Panc1 (cell line): Measurements from ENCODE around the gene ADAMTS9. TPM values are rescaled to one million over a fixed set of nuclear protein-coding genes. Genes with fewer than 3 reads are reported as not detected.
A peak's percentile ranks its signal among the peaks of the same experiment; 100 is the strongest.

ENCODE experiments used
- ATAC-seq: fragments of 200-7000 bp; cut with Tn5 transposase; 2 replicates; pipeline ENCODE4 v1.9.1; 2020; ENCODE audit warnings: mild to moderate bottlenecking, moderate library complexity
- BruUV-seq: library from RNA; stranded (reverse); fragments of 400-500 nt; replicated peaks from 2 replicates; lab custom pipeline; 2021; lab: Mats Ljungman, UMichigan
- CTCF ChIA-PET: fragments of 300-600 bp; sonication (Branson Sonifier 250); formaldehyde crosslinking; loops from one replicate; lab custom pipeline; 2022; ENCODE audit warnings: antibody characterized with exemption; lab: Charles Lee
- POLR2A ChIA-PET: fragments of 300-600 bp; sonication (Branson Sonifier 250); formaldehyde crosslinking; loops from one replicate; lab custom pipeline; 2022; ENCODE audit warnings: antibody characterized with exemption; lab: Charles Lee
- DNase-seq: peaks from one replicate; pipeline ENCODE4 v3.0.0-alpha.2; 2010; ENCODE audit warnings: low read depth, low spot score
- H3K27ac ChIP-seq: 2 replicates; pipeline ENCODE4 v1.5.1; 2011; ENCODE audit warnings: mild to moderate bottlenecking, low read length, inconsistent platforms
- H3K27me3 ChIP-seq: fragments of 200-500 bp; sonication (Bioruptor generic); 2 replicates; pipeline ENCODE4 v1.6.0; 2014; ENCODE audit warnings: low read length, inconsistent platforms; ENCODE audit not compliant: control insufficient read depth, insufficient read depth
- H3K36me3 ChIP-seq: fragments of 200-500 bp; sonication (Bioruptor generic); 2 replicates; pipeline ENCODE4 v1.5.1; 2014; ENCODE audit warnings: inconsistent platforms, mild to moderate bottlenecking, low read length, moderate library complexity; ENCODE audit not compliant: control insufficient read depth, insufficient read depth
- H3K4me1 ChIP-seq: 2 replicates; pipeline ENCODE4 v1.5.1; 2011; ENCODE audit warnings: inconsistent platforms, mild to moderate bottlenecking, low read length, moderate library complexity; ENCODE audit not compliant: control insufficient read depth, insufficient read depth
- H3K4me3 ChIP-seq, 2 experiments: 2 replicates each; pipeline ENCODE4 v1.5.1; 2011 to 2012; ENCODE audit warnings: low read depth in 2 of 2, low read length in 2 of 2, mild to moderate bottlenecking in 2 of 2, inconsistent platforms in 1 of 2, moderate library complexity in 1 of 2
- H3K9me3 ChIP-seq: fragments of 200-500 bp; sonication (Bioruptor generic); 2 replicates; pipeline ENCODE4 v1.5.1; 2014; ENCODE audit warnings: low read depth, mild to moderate bottlenecking, inconsistent platforms, low read length, moderate library complexity; ENCODE audit not compliant: control insufficient read depth, insufficient read depth
- POLR2AphosphoS5 ChIP-seq: IDR thresholded peaks from 2 replicates; pipeline ENCODE4 v1.6.1; 2012; ENCODE audit warnings: mild to moderate bottlenecking, low read depth, low read length, moderate library complexity
- SIN3A ChIP-seq: IDR thresholded peaks from 2 replicates; pipeline ENCODE4 v1.6.1; 2012; ENCODE audit warnings: low read depth, mild to moderate bottlenecking, low read length, moderate library complexity, borderline replicate concordance; ENCODE audit not compliant: insufficient read depth
- TCF7L2 ChIP-seq: IDR thresholded peaks from 2 replicates; pipeline ENCODE4 v1.6.1; 2011; ENCODE audit warnings: mild to moderate bottlenecking, low read depth, low read length, inconsistent platforms
- in situ Hi-C: cut with HindIII; loops from 2 replicates; pipeline ENCODE4 v1.10.0; 2016; ENCODE audit warnings: low sequenced_read_pairs, low pct_unique_long_range_greater_than_20kb
- intact Hi-C: fragments of 100-400 bp; cut with micrococcal nuclease; formaldehyde crosslinking; loops from one replicate; pipeline ENCODE4 v1.10.0; 2022; ENCODE audit not compliant: unreplicated experiment
- total RNA-seq: library from RNA; stranded (reverse); gene quantifications from one replicate; pipeline ENCODE4 v1.2.1, GENCODE V29; 2021; ENCODE audit not compliant: unreplicated experiment
- TF ChIP-seq, protein P1 (sequence below), 2 experiments: IDR thresholded peaks; 2 replicates each; pipeline ENCODE4 v1.6.1; 2011 to 2012; ENCODE audit warnings: low read depth in 2 of 2, control low read depth in 1 of 2, low read length in 1 of 2, mild to moderate bottlenecking in 1 of 2, moderate library complexity in 1 of 2; ENCODE audit not compliant: insufficient read depth in 1 of 2
- TF ChIP-seq, protein P2 (sequence below): fragments of 450-650 bp; IDR thresholded peaks from 2 replicates; pipeline ENCODE4 v1.5.1; 2017; ENCODE audit warnings: mild to moderate bottlenecking

The ADAMTS9 gene
- total RNA-seq, 1 experiment from 2014 or later = 0.05 TPM

DNA sequence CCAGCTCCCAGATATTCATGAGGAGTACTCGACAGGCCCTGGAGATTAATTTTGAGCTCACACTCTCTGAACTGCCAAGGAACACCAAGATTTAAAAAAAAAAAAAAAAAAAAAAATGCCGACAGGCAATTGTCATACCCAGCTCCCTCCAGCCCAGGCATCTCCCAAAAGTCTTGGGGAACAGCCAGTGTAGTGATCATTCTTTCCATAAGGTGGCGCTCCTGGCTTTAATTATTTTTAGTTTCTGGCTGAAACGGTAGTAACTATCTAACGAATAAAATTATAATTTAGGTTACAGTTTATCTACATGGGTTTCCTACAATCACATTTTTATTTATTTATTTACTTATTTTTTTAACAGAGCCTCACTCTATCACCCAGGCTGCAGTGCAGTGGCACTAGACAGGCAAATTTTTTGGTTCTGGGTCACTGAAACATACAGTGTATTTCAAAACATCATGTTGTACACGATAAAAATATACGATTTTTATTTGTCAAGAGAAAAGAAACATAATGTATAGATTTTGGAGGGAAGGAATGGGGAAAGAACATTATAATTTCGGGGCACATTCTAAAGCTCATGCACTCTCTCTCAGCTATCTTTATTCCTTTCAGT lies 157.3 kb downstream of the ADAMTS9 start:
- intact Hi-C loops = loop anchor here (5.0 kb wide), 2 partner anchors 907 to 1202 kb away; no protein-coding TSS in a partner anchor
- no peak for TF ChIP-seq POLR2AphosphoS5
- TF ChIP-seq TCF7L2 = no peak
- TF ChIP-seq, protein P1, sequence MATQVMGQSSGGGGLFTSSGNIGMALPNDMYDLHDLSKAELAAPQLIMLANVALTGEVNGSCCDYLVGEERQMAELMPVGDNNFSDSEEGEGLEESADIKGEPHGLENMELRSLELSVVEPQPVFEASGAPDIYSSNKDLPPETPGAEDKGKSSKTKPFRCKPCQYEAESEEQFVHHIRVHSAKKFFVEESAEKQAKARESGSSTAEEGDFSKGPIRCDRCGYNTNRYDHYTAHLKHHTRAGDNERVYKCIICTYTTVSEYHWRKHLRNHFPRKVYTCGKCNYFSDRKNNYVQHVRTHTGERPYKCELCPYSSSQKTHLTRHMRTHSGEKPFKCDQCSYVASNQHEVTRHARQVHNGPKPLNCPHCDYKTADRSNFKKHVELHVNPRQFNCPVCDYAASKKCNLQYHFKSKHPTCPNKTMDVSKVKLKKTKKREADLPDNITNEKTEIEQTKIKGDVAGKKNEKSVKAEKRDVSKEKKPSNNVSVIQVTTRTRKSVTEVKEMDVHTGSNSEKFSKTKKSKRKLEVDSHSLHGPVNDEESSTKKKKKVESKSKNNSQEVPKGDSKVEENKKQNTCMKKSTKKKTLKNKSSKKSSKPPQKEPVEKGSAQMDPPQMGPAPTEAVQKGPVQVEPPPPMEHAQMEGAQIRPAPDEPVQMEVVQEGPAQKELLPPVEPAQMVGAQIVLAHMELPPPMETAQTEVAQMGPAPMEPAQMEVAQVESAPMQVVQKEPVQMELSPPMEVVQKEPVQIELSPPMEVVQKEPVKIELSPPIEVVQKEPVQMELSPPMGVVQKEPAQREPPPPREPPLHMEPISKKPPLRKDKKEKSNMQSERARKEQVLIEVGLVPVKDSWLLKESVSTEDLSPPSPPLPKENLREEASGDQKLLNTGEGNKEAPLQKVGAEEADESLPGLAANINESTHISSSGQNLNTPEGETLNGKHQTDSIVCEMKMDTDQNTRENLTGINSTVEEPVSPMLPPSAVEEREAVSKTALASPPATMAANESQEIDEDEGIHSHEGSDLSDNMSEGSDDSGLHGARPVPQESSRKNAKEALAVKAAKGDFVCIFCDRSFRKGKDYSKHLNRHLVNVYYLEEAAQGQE (IDR thresholded peaks at IDR 0.05; ENCODE audit: insufficient read depth in 1 of 2, low read depth in 2 of 2, low read length in 1 of 2) = no peak
- TF ChIP-seq, protein P2, sequence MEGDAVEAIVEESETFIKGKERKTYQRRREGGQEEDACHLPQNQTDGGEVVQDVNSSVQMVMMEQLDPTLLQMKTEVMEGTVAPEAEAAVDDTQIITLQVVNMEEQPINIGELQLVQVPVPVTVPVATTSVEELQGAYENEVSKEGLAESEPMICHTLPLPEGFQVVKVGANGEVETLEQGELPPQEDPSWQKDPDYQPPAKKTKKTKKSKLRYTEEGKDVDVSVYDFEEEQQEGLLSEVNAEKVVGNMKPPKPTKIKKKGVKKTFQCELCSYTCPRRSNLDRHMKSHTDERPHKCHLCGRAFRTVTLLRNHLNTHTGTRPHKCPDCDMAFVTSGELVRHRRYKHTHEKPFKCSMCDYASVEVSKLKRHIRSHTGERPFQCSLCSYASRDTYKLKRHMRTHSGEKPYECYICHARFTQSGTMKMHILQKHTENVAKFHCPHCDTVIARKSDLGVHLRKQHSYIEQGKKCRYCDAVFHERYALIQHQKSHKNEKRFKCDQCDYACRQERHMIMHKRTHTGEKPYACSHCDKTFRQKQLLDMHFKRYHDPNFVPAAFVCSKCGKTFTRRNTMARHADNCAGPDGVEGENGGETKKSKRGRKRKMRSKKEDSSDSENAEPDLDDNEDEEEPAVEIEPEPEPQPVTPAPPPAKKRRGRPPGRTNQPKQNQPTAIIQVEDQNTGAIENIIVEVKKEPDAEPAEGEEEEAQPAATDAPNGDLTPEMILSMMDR = peak; percentile 74
- ChIA-PET POLR2A (no interaction called here), CTCF (interaction anchor here (0.6 kb wide), 2 partner anchors 472 to 1919 kb away, joined by 7 to 22 read pairs; no protein-coding TSS in a partner anchor)
- Histone ChIP-seq H3K9me3 (no peaks in the 10 kb centered on the region), H3K4me3 (no peak overlapping the region), H3K27me3 (peaks cover 4% of the 10 kb centered on the region; the same call in 1 of the 2 replicates), H3K4me1 (no peaks in the 10 kb centered on the region), H3K36me3 (no peaks in the 10 kb centered on the region), H3K27ac (no peak overlapping the region)
- DNase-seq = peak; percentile 10
- in situ Hi-C loops = no loop called here
- no peak for ATAC-seq
- no TSS peak for BruUV-seq

DNA sequence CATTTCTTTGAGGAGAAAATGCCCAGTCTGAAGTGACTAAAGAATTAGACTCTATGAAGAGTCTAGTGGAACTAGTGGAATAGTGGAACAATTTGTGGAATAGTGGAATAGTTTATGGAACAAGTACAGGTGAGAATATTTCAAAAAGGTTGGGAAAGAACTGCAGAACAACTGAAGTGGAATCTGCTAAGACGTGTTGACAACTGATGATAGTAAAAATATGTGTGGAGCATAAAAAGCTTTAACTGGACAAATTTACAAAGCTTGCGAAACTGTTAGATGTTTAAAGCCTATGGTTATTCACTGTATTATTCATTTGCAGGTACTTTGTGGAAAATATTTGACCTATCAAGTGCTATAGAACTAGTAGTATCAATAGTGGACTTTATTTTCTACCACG lies 164.5 kb downstream of the ADAMTS9 start:
- H3K27me3 ChIP-seq = no peaks in the 10 kb centered on the region
- no peak overlapping the region for H3K4me3 ChIP-seq
- no TSS peak for BruUV-seq
- intact Hi-C loops = no loop called here
- DNase-seq = no peak
- no peaks in the 10 kb centered on the region for H3K4me1 ChIP-seq
- no peak for ATAC-seq
- in situ Hi-C loops = no loop called here
- ChIA-PET CTCF (no interaction called here), POLR2A (no interaction called here)
- no peaks in the 10 kb centered on the region for H3K9me3 ChIP-seq
- no peaks in the 10 kb centered on the region for H3K36me3 ChIP-seq
- TF ChIP-seq TCF7L2 = no peak
- TF ChIP-seq, protein P2 = no peak
- no peak for TF ChIP-seq SIN3A
- no peak for TF ChIP-seq POLR2AphosphoS5
- TF ChIP-seq, protein P1 (IDR thresholded peaks at IDR 0.05; ENCODE audit: insufficient read depth in 1 of 2, low read depth in 2 of 2, low read length in 1 of 2) = no peak
- H3K27ac ChIP-seq = no peak overlapping the region
